ENCODE data around the gene LIN37. TPM values are rescaled to one million over a fixed set of nuclear protein-coding genes. Genes with fewer than 3 reads are reported as not detected.

The LIN37 gene
- total RNA-seq, 1 experiment from 2014 or later = 6.4 TPM

DNA sequence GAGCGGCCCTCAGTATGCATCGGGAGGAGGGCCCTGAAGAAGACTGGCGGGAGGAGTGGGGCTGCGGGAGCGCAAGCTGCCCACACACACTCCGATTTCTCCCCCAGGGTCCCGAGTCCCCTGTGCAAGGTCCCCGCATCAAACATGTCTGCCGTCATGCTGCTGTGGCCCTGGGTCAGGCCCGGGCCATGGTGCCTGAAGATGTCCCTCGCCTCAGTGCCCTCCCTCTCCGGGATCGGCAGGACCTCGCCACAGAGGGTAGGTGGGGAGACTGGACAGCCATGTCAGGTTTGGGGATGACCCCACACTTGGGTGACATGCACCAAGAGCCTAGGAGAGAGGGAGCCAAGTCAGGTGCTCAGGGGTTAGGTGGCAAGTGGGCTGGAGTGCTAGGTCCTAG is 25.9 kb upstream of the LIN37 start:
- H3K27ac Mint-ChIP-seq = no peak overlapping the region
- H3K4me3 Mint-ChIP-seq = no peak overlapping the region
- ChIA-PET POLR2A (no interaction called here), CTCF (no interaction called here)
- no peaks in the 10 kb centered on the region for H3K9me3 Mint-ChIP-seq
- TF ChIP-seq NFYB (CRISPR knock-in tag; conservative IDR thresholded peaks at IDR 0.05; ENCODE audit: low read depth) = no peak
- TF ChIP-seq, protein P1, sequence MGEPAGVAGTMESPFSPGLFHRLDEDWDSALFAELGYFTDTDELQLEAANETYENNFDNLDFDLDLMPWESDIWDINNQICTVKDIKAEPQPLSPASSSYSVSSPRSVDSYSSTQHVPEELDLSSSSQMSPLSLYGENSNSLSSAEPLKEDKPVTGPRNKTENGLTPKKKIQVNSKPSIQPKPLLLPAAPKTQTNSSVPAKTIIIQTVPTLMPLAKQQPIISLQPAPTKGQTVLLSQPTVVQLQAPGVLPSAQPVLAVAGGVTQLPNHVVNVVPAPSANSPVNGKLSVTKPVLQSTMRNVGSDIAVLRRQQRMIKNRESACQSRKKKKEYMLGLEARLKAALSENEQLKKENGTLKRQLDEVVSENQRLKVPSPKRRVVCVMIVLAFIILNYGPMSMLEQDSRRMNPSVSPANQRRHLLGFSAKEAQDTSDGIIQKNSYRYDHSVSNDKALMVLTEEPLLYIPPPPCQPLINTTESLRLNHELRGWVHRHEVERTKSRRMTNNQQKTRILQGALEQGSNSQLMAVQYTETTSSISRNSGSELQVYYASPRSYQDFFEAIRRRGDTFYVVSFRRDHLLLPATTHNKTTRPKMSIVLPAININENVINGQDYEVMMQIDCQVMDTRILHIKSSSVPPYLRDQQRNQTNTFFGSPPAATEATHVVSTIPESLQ (CRISPR knock-in tag; IDR thresholded peaks at IDR 0.05) = no peak
- TF ChIP-seq, protein P2, sequence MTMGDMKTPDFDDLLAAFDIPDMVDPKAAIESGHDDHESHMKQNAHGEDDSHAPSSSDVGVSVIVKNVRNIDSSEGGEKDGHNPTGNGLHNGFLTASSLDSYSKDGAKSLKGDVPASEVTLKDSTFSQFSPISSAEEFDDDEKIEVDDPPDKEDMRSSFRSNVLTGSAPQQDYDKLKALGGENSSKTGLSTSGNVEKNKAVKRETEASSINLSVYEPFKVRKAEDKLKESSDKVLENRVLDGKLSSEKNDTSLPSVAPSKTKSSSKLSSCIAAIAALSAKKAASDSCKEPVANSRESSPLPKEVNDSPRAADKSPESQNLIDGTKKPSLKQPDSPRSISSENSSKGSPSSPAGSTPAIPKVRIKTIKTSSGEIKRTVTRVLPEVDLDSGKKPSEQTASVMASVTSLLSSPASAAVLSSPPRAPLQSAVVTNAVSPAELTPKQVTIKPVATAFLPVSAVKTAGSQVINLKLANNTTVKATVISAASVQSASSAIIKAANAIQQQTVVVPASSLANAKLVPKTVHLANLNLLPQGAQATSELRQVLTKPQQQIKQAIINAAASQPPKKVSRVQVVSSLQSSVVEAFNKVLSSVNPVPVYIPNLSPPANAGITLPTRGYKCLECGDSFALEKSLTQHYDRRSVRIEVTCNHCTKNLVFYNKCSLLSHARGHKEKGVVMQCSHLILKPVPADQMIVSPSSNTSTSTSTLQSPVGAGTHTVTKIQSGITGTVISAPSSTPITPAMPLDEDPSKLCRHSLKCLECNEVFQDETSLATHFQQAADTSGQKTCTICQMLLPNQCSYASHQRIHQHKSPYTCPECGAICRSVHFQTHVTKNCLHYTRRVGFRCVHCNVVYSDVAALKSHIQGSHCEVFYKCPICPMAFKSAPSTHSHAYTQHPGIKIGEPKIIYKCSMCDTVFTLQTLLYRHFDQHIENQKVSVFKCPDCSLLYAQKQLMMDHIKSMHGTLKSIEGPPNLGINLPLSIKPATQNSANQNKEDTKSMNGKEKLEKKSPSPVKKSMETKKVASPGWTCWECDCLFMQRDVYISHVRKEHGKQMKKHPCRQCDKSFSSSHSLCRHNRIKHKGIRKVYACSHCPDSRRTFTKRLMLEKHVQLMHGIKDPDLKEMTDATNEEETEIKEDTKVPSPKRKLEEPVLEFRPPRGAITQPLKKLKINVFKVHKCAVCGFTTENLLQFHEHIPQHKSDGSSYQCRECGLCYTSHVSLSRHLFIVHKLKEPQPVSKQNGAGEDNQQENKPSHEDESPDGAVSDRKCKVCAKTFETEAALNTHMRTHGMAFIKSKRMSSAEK (CRISPR knock-in tag; IDR thresholded peaks at IDR 0.05; ENCODE audit: borderline replicate concordance) = no peak
- TF ChIP-seq, protein P3, sequence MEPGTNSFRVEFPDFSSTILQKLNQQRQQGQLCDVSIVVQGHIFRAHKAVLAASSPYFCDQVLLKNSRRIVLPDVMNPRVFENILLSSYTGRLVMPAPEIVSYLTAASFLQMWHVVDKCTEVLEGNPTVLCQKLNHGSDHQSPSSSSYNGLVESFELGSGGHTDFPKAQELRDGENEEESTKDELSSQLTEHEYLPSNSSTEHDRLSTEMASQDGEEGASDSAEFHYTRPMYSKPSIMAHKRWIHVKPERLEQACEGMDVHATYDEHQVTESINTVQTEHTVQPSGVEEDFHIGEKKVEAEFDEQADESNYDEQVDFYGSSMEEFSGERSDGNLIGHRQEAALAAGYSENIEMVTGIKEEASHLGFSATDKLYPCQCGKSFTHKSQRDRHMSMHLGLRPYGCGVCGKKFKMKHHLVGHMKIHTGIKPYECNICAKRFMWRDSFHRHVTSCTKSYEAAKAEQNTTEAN (CRISPR knock-in tag; IDR thresholded peaks at IDR 0.05) = no peak
- no peak for TF ChIP-seq TEAD4 (CRISPR knock-in tag; IDR thresholded peaks at IDR 0.05)
- no peak for TF ChIP-seq FOXK1 (CRISPR knock-in tag; IDR thresholded peaks at IDR 0.05)
- TF ChIP-seq, protein P4, sequence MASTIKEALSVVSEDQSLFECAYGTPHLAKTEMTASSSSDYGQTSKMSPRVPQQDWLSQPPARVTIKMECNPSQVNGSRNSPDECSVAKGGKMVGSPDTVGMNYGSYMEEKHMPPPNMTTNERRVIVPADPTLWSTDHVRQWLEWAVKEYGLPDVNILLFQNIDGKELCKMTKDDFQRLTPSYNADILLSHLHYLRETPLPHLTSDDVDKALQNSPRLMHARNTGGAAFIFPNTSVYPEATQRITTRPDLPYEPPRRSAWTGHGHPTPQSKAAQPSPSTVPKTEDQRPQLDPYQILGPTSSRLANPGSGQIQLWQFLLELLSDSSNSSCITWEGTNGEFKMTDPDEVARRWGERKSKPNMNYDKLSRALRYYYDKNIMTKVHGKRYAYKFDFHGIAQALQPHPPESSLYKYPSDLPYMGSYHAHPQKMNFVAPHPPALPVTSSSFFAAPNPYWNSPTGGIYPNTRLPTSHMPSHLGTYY (CRISPR knock-in tag; IDR thresholded peaks at IDR 0.05) = no peak
- TF ChIP-seq, protein P5, sequence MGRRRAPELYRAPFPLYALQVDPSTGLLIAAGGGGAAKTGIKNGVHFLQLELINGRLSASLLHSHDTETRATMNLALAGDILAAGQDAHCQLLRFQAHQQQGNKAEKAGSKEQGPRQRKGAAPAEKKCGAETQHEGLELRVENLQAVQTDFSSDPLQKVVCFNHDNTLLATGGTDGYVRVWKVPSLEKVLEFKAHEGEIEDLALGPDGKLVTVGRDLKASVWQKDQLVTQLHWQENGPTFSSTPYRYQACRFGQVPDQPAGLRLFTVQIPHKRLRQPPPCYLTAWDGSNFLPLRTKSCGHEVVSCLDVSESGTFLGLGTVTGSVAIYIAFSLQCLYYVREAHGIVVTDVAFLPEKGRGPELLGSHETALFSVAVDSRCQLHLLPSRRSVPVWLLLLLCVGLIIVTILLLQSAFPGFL (CRISPR knock-in tag; IDR thresholded peaks at IDR 0.05; ENCODE audit: borderline replicate concordance) = no peak
- no peaks in the 10 kb centered on the region for H3K27me3 Mint-ChIP-seq (ENCODE audit: low read depth)
- H3K36me3 Mint-ChIP-seq = peaks cover 47% of the 10 kb centered on the region
- H3K4me1 Mint-ChIP-seq = peaks cover 5% of the 10 kb centered on the region
- DNase-seq (ENCODE audit: low spot score) (no peak), ATAC-seq (no peak)

DNA sequence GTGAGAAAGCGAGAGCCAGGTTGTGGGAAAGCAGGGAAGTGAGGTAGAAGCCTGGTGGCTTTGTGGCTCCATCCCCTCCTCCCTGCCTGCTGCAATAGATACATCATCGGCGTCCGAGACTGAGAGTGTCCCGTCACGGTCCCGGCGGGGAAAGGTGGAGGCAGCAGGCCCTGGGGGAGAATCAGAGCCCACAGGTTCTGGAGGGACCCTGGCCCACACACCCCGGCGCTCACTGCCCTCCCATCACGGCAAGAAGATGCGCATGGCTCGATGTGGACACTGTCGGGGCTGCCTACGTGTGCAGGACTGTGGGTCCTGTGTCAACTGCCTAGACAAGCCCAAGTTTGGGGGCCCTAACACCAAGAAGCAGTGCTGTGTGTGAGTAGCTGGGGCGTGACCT is 25.5 kb upstream of the LIN37 start:
- Mint-ChIP-seq H3K27me3 (ENCODE audit: low read depth) (no peaks in the 10 kb centered on the region), H3K4me3 (no peak overlapping the region), H3K4me1 (peaks cover 5% of the 10 kb centered on the region), H3K9me3 (no peaks in the 10 kb centered on the region), H3K36me3 (peaks cover 47% of the 10 kb centered on the region), H3K27ac (no peak overlapping the region)
- ATAC-seq (no peak), DNase-seq (ENCODE audit: low spot score) (no peak)
- ChIA-PET POLR2A (no interaction called here), CTCF (interaction anchor here (0.6 to 1.0 kb wide), 5 partner anchors 14 to 228 kb away, joined by 3 read pairs; no protein-coding TSS in a partner anchor)
- TF ChIP-seq, protein P1 (CRISPR knock-in tag; IDR thresholded peaks at IDR 0.05) = no peak
- TF ChIP-seq KAT7 (CRISPR knock-in tag; IDR thresholded peaks at IDR 0.05; ENCODE audit: borderline replicate concordance) (no peak), NR2C2 (CRISPR knock-in tag; IDR thresholded peaks at IDR 0.05) (no peak), JAZF1 (CRISPR knock-in tag; IDR thresholded peaks at IDR 0.05) (no peak), RORB (CRISPR knock-in tag; IDR thresholded peaks at IDR 0.05) (no peak), NR3C1 (CRISPR knock-in tag; conservative IDR thresholded peaks at IDR 0.05; ENCODE audit: low read depth) (no peak), ZNF423 (CRISPR knock-in tag; IDR thresholded peaks at IDR 0.05) (no peak), NFE2L1 (CRISPR knock-in tag; IDR thresholded peaks at IDR 0.05) (no peak)
- TF ChIP-seq, protein P2 (CRISPR knock-in tag; IDR thresholded peaks at IDR 0.05; ENCODE audit: borderline replicate concordance) = no peak
- TF ChIP-seq, protein P6, sequence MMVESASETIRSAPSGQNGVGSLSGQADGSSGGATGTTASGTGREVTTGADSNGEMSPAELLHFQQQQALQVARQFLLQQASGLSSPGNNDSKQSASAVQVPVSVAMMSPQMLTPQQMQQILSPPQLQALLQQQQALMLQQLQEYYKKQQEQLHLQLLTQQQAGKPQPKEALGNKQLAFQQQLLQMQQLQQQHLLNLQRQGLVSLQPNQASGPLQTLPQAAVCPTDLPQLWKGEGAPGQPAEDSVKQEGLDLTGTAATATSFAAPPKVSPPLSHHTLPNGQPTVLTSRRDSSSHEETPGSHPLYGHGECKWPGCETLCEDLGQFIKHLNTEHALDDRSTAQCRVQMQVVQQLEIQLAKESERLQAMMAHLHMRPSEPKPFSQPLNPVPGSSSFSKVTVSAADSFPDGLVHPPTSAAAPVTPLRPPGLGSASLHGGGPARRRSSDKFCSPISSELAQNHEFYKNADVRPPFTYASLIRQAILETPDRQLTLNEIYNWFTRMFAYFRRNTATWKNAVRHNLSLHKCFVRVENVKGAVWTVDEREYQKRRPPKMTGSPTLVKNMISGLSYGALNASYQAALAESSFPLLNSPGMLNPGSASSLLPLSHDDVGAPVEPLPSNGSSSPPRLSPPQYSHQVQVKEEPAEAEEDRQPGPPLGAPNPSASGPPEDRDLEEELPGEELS (CRISPR knock-in tag; IDR thresholded peaks at IDR 0.05) = no peak
